K562 (cell line): ENCODE data around the gene BEST3. TPM values are rescaled to one million over a fixed set of nuclear protein-coding genes. Genes with fewer than 3 reads are reported as not detected.

Experiments
- ATAC-seq: fragments of 200-7000 bp; cut with Tn5 transposase; 3 replicates; pipeline ENCODE4 v1.9.1; 2020; ENCODE audit warnings: moderate library complexity
- BruUV-seq: library from RNA; stranded (reverse); fragments of 400-500 nt; replicated peaks from 2 replicates; lab custom pipeline; 2021; lab: Mats Ljungman, UMichigan
- CTCF ChIA-PET: fragments of 300-600 bp; formaldehyde crosslinking; extraction: SDS; loops from one replicate; lab custom pipeline; 2021; ENCODE audit warnings: low intra/inter-chr PET ratio; lab: Yijun Ruan, JAX
- POLR2A ChIA-PET: fragments of 300-600, 350-650 bp; sonication (Branson Sonifier 250); formaldehyde crosslinking; extraction: SDS; loops from one replicate; lab custom pipeline; 2021; ENCODE audit warnings: antibody characterized with exemption, inconsistent platforms; lab: Yijun Ruan, JAX
- DNase-seq, 4 experiments: peaks; one replicate each; pipeline versions ENCODE4 v3.0.0 to v3.0.0-alpha.2; 2011 to 2018; ENCODE audit warnings: low spot score in 3 of 4, mixed read lengths in 3 of 4; ENCODE audit errors: extremely low read depth in 1 of 4
- FAIRE-seq: peaks from 2 replicates; lab custom pipeline; 2011; peaks lifted over from hg19 to GRCh38; lab: Jason Lieb, UNC
- H2AFZ ChIP-seq: 2 replicates; pipeline ENCODE4 v1.6.0; 2011; ENCODE audit warnings: low read depth, low read length, control low read depth, inconsistent platforms
- H3K27ac ChIP-seq: fragments of 200-600 bp; 3 replicates; pipeline ENCODE4 v1.8.0; 2011; ENCODE audit warnings: low read depth, mild to moderate bottlenecking, control low read depth, inconsistent platforms, low read length, moderate library complexity, mixed read lengths; ENCODE audit errors: extremely low read depth
- H3K27me3 ChIP-seq, 2 experiments: fragments of 300-600 bp in 1 of 2; 2 replicates in 1 of 2; 3 replicates in 1 of 2; pipeline versions ENCODE4 v1.6.0 to v1.8.0; 2011; ENCODE audit warnings: inconsistent platforms in 2 of 2, low read length in 2 of 2, mild to moderate bottlenecking in 1 of 2, mixed read lengths in 1 of 2, moderate library complexity in 1 of 2; ENCODE audit not compliant: control insufficient read depth in 2 of 2, insufficient read depth in 2 of 2
- H3K36me3 ChIP-seq: fragments of 300-600 bp; 3 replicates; pipeline ENCODE4 v1.8.0; 2011; ENCODE audit warnings: mild to moderate bottlenecking, low read length, inconsistent platforms; ENCODE audit not compliant: control insufficient read depth, insufficient read depth
- H3K4me1 ChIP-seq, 2 experiments: fragments of 200-600 bp in 1 of 2; replicated peaks in 1 of 2; 2 replicates in 1 of 2; 3 replicates in 1 of 2; pipeline versions ENCODE4 v1.5.1 to v1.8.0; 2011; ENCODE audit warnings: inconsistent platforms in 2 of 2, low read length in 2 of 2, mild to moderate bottlenecking in 1 of 2, mixed read lengths in 1 of 2, moderate library complexity in 1 of 2; ENCODE audit not compliant: control insufficient read depth in 2 of 2, insufficient read depth in 2 of 2
- H3K4me2 ChIP-seq: 2 replicates; pipeline ENCODE4 v1.6.1; 2011; ENCODE audit warnings: low read length, control low read depth, inconsistent platforms, mixed read lengths; ENCODE audit not compliant: insufficient read depth
- H3K4me3 ChIP-seq: fragments of 200-600 bp; sonication (generic), shearing (Covaris generic); 2 replicates; pipeline ENCODE4 v1.5.1; 2016; ENCODE audit warnings: control low read depth, inconsistent platforms
- H3K79me2 ChIP-seq: fragments of 200-600 bp; 3 replicates; pipeline ENCODE4 v1.8.0; 2011; ENCODE audit warnings: low read length, inconsistent platforms; ENCODE audit not compliant: control insufficient read depth, insufficient read depth
- H3K9ac ChIP-seq, 2 experiments: 2 replicates each; pipeline versions ENCODE4 v1.6.0 to v1.6.1; 2011; ENCODE audit warnings: low read depth in 2 of 2, low read length in 2 of 2, control low read depth in 1 of 2, inconsistent platforms in 1 of 2, mild to moderate bottlenecking in 1 of 2, mixed read lengths in 1 of 2; ENCODE audit not compliant: insufficient read depth in 1 of 2
- H3K9me1 ChIP-seq: one replicate; pipeline ENCODE4 v1.6.0; 2011; ENCODE audit warnings: inconsistent platforms, mild to moderate bottlenecking, low read length, moderate library complexity; ENCODE audit not compliant: control insufficient read depth, insufficient read depth
- H3K9me3 ChIP-seq: replicated peaks from 2 replicates; pipeline ENCODE4 v1.5.1; 2011; ENCODE audit warnings: low read depth, low read length, inconsistent platforms; ENCODE audit not compliant: control insufficient read depth, insufficient read depth
- H4K20me1 ChIP-seq: replicated peaks from 2 replicates; pipeline ENCODE4 v1.6.1; 2011; ENCODE audit warnings: low read length, inconsistent platforms, mixed read lengths; ENCODE audit not compliant: control insufficient read depth, insufficient read depth
- BDP1 ChIP-seq: IDR thresholded peaks from 3 replicates; pipeline ENCODE4 v1.6.1; 2011; ENCODE audit not compliant: insufficient read length, insufficient read depth
- KDM2B ChIP-seq: fragments of 250-450 bp; sonication (Bioruptor Pico); IDR thresholded peaks from 2 replicates; pipeline ENCODE4 v1.8.0; 2021; ENCODE audit warnings: mild to moderate bottlenecking, moderate library complexity
- MIER1 ChIP-seq: fragments of 450-650 bp; IDR thresholded peaks from 2 replicates; pipeline ENCODE4 v1.6.1; 2016; ENCODE audit warnings: antibody characterized with exemption, mild to moderate bottlenecking, low read depth
- NCOR1 ChIP-seq: fragments of 450-650 bp; IDR thresholded peaks from 2 replicates; pipeline ENCODE4 v1.6.1; 2016; ENCODE audit warnings: mild to moderate bottlenecking, moderate library complexity
- RFX1 ChIP-seq: fragments of 450-650 bp; IDR thresholded peaks from 2 replicates; pipeline ENCODE4 v1.6.1; 2016; ENCODE audit warnings: mild to moderate bottlenecking, moderate library complexity
- SMARCB1 ChIP-seq: IDR thresholded peaks from 2 replicates; pipeline ENCODE4 v1.6.1; 2011; ENCODE audit warnings: improper control_type of control experiment, low read depth; ENCODE audit not compliant: insufficient read length
- ZNF133 ChIP-seq: fragments of 250-450 bp; sonication (Bioruptor Pico); IDR thresholded peaks from 2 replicates; pipeline ENCODE4 v1.4.0; 2020; ENCODE audit warnings: mild to moderate bottlenecking
- WGBS: fragments of 100-300 bp; shearing (Covaris generic); methylation state at CpG from one replicate; pipeline ENCODE4 v1.1.6; 2016; ENCODE audit warnings: low coverage, mixed read lengths; ENCODE audit not compliant: insufficient coverage; ENCODE audit errors: missing lambda C conversion rate; 5-methylcytosine and 5-hydroxymethylcytosine counted together
- in situ Hi-C: fragments of 300-500 bp; cut with MboI; formaldehyde crosslinking; loops from 4 replicates; pipeline ENCODE4 v1.15.0; 2018; ENCODE audit warnings: inconsistent platforms, mixed read lengths
- intact Hi-C: fragments of 100-400 bp; cut with micrococcal nuclease; formaldehyde crosslinking; loops from 2 replicates; pipeline ENCODE4 v1.14.2; 2022
- polyA plus RNA-seq, 8 experiments: library from polyadenylated mRNA; depleted of rRNA in 4 of 8; stranded (reverse) in 5 of 8; unstranded in 3 of 8; fragments of >200 nt; fragmentation: Nextera tagmentation in 2 of 8; fragmentation: Illumina TruSeq in 1 of 8; extraction: Ambion mirVana in 2 of 8; extraction: Trizol in 1 of 8; gene quantifications; 2 replicates each; pipeline versions ENCODE4 v1.2.1 to v1.2.3, GENCODE V29; 2011 to 2014; ENCODE audit warnings: inconsistent platforms in 1 of 8, missing spikeins in 1 of 8
- total RNA-seq, 7 experiments: library from RNA; depleted of rRNA in 6 of 7; stranded (reverse); fragments of >200 nt in 6 of 7; fragmentation: Illumina TruSeq in 2 of 7; extraction: Trizol in 2 of 7; gene quantifications; 2 replicates each; pipeline versions ENCODE4 v1.2.1 to v1.2.3, GENCODE V29; 2011 to 2021; ENCODE audit warnings: low replicate concordance in 1 of 7
- TF ChIP-seq, protein P1 (sequence below): fragments of 250-450 bp; sonication (Bioruptor Pico); IDR thresholded peaks from 2 replicates; pipeline ENCODE4 v1.4.0; 2020; ENCODE audit warnings: mild to moderate bottlenecking, moderate library complexity, borderline replicate concordance
- TF ChIP-seq, protein P2 (sequence below), 2 experiments: fragments of 200-800 bp in 1 of 2; sonication (Bioruptor generic) in 1 of 2; sonication (generic) in 1 of 2; formaldehyde crosslinking in 1 of 2; IDR thresholded peaks in 1 of 2; conservative IDR thresholded peaks in 1 of 2; 2 replicates each; pipeline versions ENCODE4 v1.5.0 to v1.6.1; 2016 to 2020; ENCODE audit warnings: missing compliant biosample characterization in 1 of 2, missing genetic modification characterization in 1 of 2, missing genetic modification reagents in 1 of 2
- TF ChIP-seq, protein P3 (sequence below): sonication (generic); formaldehyde crosslinking; IDR thresholded peaks from 2 replicates; pipeline ENCODE4 v1.8.0; 2022; ENCODE audit warnings: mild to moderate bottlenecking, low read depth, missing genetic modification reagents
- TF ChIP-seq, protein P4 (sequence below): fragments of 450-650 bp; formaldehyde crosslinking; IDR thresholded peaks from 2 replicates; pipeline ENCODE4 v1.4.0; 2022; ENCODE audit warnings: mild to moderate bottlenecking, moderate library complexity

BEST3 gene
- total and polyA plus RNA-seq, 9 of the 15 experiments (the other 6 are each of a cell fraction or from before 2014, with no cell fraction given) = 0.15 TPM; not detected in 8

DNA sequence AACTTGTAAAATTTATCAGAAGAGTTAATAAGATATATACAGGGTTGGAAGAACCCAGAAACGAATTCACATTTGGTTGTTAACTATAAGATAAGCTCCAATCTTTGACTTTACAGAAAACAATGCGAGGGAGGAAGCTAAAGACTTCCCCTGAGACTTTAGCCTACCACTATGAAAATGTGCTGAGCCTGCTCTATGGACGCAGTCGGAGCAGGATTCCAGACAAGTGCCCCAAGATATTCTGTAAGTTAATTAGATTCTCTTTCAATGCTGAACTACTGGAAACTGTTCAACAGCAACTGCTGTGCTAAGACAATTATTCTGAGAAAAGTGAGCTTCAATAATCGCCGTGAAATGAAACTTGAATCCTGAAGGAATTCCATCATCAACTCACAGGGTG lies 80.1 kb downstream of the BEST3 start (continued):
- no peak for TF ChIP-seq MIER1
- no peak for TF ChIP-seq BDP1
- TF ChIP-seq, protein P1, sequence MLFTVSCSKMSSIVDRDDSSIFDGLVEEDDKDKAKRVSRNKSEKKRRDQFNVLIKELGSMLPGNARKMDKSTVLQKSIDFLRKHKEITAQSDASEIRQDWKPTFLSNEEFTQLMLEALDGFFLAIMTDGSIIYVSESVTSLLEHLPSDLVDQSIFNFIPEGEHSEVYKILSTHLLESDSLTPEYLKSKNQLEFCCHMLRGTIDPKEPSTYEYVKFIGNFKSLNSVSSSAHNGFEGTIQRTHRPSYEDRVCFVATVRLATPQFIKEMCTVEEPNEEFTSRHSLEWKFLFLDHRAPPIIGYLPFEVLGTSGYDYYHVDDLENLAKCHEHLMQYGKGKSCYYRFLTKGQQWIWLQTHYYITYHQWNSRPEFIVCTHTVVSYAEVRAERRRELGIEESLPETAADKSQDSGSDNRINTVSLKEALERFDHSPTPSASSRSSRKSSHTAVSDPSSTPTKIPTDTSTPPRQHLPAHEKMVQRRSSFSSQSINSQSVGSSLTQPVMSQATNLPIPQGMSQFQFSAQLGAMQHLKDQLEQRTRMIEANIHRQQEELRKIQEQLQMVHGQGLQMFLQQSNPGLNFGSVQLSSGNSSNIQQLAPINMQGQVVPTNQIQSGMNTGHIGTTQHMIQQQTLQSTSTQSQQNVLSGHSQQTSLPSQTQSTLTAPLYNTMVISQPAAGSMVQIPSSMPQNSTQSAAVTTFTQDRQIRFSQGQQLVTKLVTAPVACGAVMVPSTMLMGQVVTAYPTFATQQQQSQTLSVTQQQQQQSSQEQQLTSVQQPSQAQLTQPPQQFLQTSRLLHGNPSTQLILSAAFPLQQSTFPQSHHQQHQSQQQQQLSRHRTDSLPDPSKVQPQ = no peak
- no peak for TF ChIP-seq KDM2B
- TF ChIP-seq, protein P2, sequence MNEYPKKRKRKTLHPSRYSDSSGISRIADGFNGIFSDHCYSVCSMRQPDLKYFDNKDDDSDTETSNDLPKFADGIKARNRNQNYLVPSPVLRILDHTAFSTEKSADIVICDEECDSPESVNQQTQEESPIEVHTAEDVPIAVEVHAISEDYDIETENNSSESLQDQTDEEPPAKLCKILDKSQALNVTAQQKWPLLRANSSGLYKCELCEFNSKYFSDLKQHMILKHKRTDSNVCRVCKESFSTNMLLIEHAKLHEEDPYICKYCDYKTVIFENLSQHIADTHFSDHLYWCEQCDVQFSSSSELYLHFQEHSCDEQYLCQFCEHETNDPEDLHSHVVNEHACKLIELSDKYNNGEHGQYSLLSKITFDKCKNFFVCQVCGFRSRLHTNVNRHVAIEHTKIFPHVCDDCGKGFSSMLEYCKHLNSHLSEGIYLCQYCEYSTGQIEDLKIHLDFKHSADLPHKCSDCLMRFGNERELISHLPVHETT (CRISPR knock-in tag; conservative IDR thresholded peaks at IDR 0.05 in 1 of 2, IDR thresholded peaks at IDR 0.05 in 1 of 2) = no peak

DNA sequence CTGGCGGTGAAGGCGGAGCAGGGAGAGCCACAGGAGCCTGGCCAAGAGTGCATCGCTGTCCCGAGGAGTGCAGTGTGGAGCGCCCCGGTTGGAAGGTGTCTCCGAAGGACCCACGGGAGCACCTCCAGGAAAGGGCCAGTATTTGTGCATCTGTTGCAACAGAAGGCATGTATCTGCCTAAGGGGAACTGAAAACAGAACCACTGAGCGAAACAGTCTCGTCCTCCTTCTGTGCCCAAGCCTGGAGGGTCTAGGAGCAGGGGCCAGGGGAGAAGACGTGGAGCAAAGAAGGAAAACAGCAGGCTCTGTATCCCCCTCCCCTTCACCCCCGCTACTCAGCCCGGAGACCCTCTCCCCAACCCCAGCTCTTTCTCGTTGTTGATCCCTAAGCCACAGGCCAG lies 83.1 kb downstream of the BEST3 start:
- H3K4me3 ChIP-seq = no peak overlapping the region
- H3K9me3 ChIP-seq = no peaks in the 10 kb centered on the region
- H3K27ac ChIP-seq = no peak overlapping the region
- in situ Hi-C loops = no loop called here
- ATAC-seq (peak; percentile 59), DNase-seq (no peak), FAIRE-seq (no peak)
- H3K9ac ChIP-seq = peak overlapping the region in 1 of 2 experiments; percentile 56; a peak in 1 of 4 replicates
- ChIA-PET POLR2A (interaction anchor here (0.6 to 1.1 kb wide), 2 partner anchors 16 to 146 kb away, joined by 3 read pairs; partner anchors contain the start of gene FRS2), CTCF (no interaction called here)
- WGBS = 36% methylated on average over 11 of the region's 14 CpGs
- peak overlapping the region; percentile 38; the same call in 1 of the 2 replicates for H3K4me2 ChIP-seq
- H3K9me1 ChIP-seq = no peaks in the 10 kb centered on the region
- H3K79me2 ChIP-seq = no peaks in the 10 kb centered on the region
- H3K27me3 ChIP-seq = no peaks in the 10 kb centered on the region; a peak in 1 of 5 replicates
- BruUV-seq = no TSS peak
- no peaks in the 10 kb centered on the region for H4K20me1 ChIP-seq
- TF ChIP-seq, protein P3, sequence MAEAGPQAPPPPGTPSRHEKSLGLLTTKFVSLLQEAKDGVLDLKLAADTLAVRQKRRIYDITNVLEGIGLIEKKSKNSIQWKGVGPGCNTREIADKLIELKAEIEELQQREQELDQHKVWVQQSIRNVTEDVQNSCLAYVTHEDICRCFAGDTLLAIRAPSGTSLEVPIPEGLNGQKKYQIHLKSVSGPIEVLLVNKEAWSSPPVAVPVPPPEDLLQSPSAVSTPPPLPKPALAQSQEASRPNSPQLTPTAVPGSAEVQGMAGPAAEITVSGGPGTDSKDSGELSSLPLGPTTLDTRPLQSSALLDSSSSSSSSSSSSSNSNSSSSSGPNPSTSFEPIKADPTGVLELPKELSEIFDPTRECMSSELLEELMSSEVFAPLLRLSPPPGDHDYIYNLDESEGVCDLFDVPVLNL = no peak
- TF ChIP-seq ZNF133 = no peak
- TF ChIP-seq SMARCB1 = no peak
- TF ChIP-seq NCOR1 = no peak
- TF ChIP-seq, protein P4, sequence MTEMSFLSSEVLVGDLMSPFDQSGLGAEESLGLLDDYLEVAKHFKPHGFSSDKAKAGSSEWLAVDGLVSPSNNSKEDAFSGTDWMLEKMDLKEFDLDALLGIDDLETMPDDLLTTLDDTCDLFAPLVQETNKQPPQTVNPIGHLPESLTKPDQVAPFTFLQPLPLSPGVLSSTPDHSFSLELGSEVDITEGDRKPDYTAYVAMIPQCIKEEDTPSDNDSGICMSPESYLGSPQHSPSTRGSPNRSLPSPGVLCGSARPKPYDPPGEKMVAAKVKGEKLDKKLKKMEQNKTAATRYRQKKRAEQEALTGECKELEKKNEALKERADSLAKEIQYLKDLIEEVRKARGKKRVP (CRISPR knock-in tag) = no peak
- TF ChIP-seq RFX1 = no peak
- H3K4me1 ChIP-seq = peaks cover 0 to 2% of the 10 kb centered on the region in 2 experiments; a peak in 3 of 5 replicates
- H2AFZ ChIP-seq = peak overlapping the region; percentile 53; the same call in 1 of the 2 replicates
- no peaks in the 10 kb centered on the region for H3K36me3 ChIP-seq
- intact Hi-C loops = no loop called here
